ENCODE results near the gene HSD17B1.
A peak's percentile ranks its signal among the peaks of the same experiment; 100 is the strongest.

Gene HSD17B1

GRCh38 chr17:42568341-42569111 is 15.8 kb downstream of the HSD17B1 start:
- no peak for DNase-seq

GRCh38 chr17:42571435-42572225 is 18.9 kb downstream of the HSD17B1 start:
- DNase-seq, result no peak

GRCh38 chr17:42573095-42573494 is 20.4 kb downstream of the HSD17B1 start:
- no peak for DNase-seq

- DNase-seq, result no peak
Measured at GRCh38 chr17:42574463-42574862, 21.7 kb downstream of the HSD17B1 start.

GRCh38 chr17:42577140-42577531 is 24.4 kb downstream of the HSD17B1 start:
- no peak for DNase-seq

- DNase-seq, result peak; percentile 96
Measured at GRCh38 chr17:42577532-42578281, 25.0 kb downstream of the HSD17B1 start, which contains the start of gene PSMC3IP. Gene PSMC3IP, minus strand, starts transcription at chr17:42577729. Its CDS starts 43 bp downstream, at chr17:42577686.

- peak; percentile 71 for DNase-seq
Measured at GRCh38 chr17:42578282-42578869, 25.7 kb downstream of the HSD17B1 start.

GRCh38 chr17:42579794-42580551 is 27.2 kb downstream of the HSD17B1 start:
- DNase-seq, result no peak

GRCh38 chr17:42581744-42582270 is 29.1 kb downstream of the HSD17B1 start:
- no peak for DNase-seq

- DNase-seq, result no peak
Measured at GRCh38 chr17:42584880-42585279, 32.2 kb downstream of the HSD17B1 start.

- DNase-seq, result no peak
Measured at GRCh38 chr17:42585353-42585752, 32.6 kb downstream of the HSD17B1 start.

GRCh38 chr17:42586514-42587230 is 33.9 kb downstream of the HSD17B1 start:
- no peak for DNase-seq

- no peak for DNase-seq
Measured at GRCh38 chr17:42590886-42591285, 38.2 kb downstream of the HSD17B1 start.

- DNase-seq, result no peak
Measured at GRCh38 chr17:42591411-42591810, 38.7 kb downstream of the HSD17B1 start.

GRCh38 chr17:42596386-42596785 is 43.7 kb downstream of the HSD17B1 start:
- DNase-seq, result no peak

GRCh38 chr17:42598905-42599304 is 46.2 kb downstream of the HSD17B1 start:
- DNase-seq, result no peak

- DNase-seq, result no peak
Measured at GRCh38 chr17:42603318-42603717, 50.6 kb downstream of the HSD17B1 start.
